Loucy (cell line): ENCODE measurements around the gene VARS1.

Experiments used
- H2AFZ ChIP-seq: fragments of 200-600 bp; sonication (generic); 2 replicates; pipeline ENCODE4 v1.6.0; 2016; ENCODE audit warnings: antibody characterized with exemption, mild to moderate bottlenecking, low read length, moderate library complexity
- H3F3A ChIP-seq: fragments of 200-600 bp; 2 replicates; pipeline ENCODE4 v1.6.0; 2016; ENCODE audit warnings: antibody characterized with exemption, low read depth, mild to moderate bottlenecking
- H3K27me3 ChIP-seq: fragments of 200-600 bp; sonication (generic); 2 replicates; pipeline ENCODE4 v1.6.1; 2014; ENCODE audit warnings: low read length, mild to moderate bottlenecking; ENCODE audit not compliant: insufficient read depth, poor library complexity, severe bottlenecking
- H3K36me3 ChIP-seq: fragments of 200-600 bp; sonication (generic); 2 replicates; pipeline ENCODE4 v1.6.1; 2016; ENCODE audit warnings: low read length; ENCODE audit not compliant: insufficient read depth
- H3K4me1 ChIP-seq: fragments of 200-600 bp; sonication (generic); 2 replicates; pipeline ENCODE4 v1.5.1; 2014; ENCODE audit warnings: low read length, mild to moderate bottlenecking; ENCODE audit not compliant: insufficient read depth, poor library complexity, severe bottlenecking
- H3K4me2 ChIP-seq: fragments of 200-600 bp; sonication (generic); 2 replicates; pipeline ENCODE4 v1.6.0; 2014; ENCODE audit warnings: antibody characterized with exemption, low read length, low read depth, mild to moderate bottlenecking; ENCODE audit not compliant: poor library complexity, severe bottlenecking
- H3K4me3 ChIP-seq: fragments of 200-600 bp; sonication (generic); 2 replicates; pipeline ENCODE4 v1.5.1; 2014; ENCODE audit warnings: low read length, mild to moderate bottlenecking, mixed read lengths; ENCODE audit not compliant: poor library complexity, severe bottlenecking
- H3K79me2 ChIP-seq: fragments of 200-600 bp; sonication (generic); 2 replicates; pipeline ENCODE4 v1.6.1; 2014; ENCODE audit warnings: low read length; ENCODE audit not compliant: insufficient read depth
- H3K9ac ChIP-seq: fragments of 200-600 bp; sonication (generic); 2 replicates; pipeline ENCODE4 v1.6.0; 2014; ENCODE audit warnings: mild to moderate bottlenecking, low read depth, low read length, moderate library complexity; ENCODE audit not compliant: poor library complexity, severe bottlenecking
- H3K9me2 ChIP-seq: fragments of 200-600 bp; sonication (generic); replicated peaks from 2 replicates; pipeline ENCODE4 v1.6.1; 2016; ENCODE audit warnings: low read depth, low read length, mixed read lengths
- H3K9me3 ChIP-seq: fragments of 200-600 bp; sonication (generic); 2 replicates; pipeline ENCODE4 v1.6.1; 2014; ENCODE audit warnings: mild to moderate bottlenecking, antibody characterized with exemption, low read length, low read depth; ENCODE audit not compliant: insufficient read depth
- H4K20me1 ChIP-seq: fragments of 200-600 bp; sonication (generic); 2 replicates; pipeline ENCODE4 v1.6.0; 2014; ENCODE audit warnings: antibody characterized with exemption, low read length, mild to moderate bottlenecking; ENCODE audit not compliant: insufficient read depth, poor library complexity, severe bottlenecking
- EZH2phosphoT487 ChIP-seq: fragments of 200-600 bp; IDR thresholded peaks from 2 replicates; pipeline ENCODE4 v1.6.1; 2018; ENCODE audit warnings: antibody characterized with exemption, mild to moderate bottlenecking, moderate library complexity, borderline replicate concordance
- TF ChIP-seq, protein P1 (sequence below): fragments of 200-600 bp; sonication (generic); conservative IDR thresholded peaks from 2 replicates; pipeline ENCODE4 v1.5.1; 2014; ENCODE audit warnings: mild to moderate bottlenecking, antibody characterized with exemption, low read length

Gene VARS1

DNA sequence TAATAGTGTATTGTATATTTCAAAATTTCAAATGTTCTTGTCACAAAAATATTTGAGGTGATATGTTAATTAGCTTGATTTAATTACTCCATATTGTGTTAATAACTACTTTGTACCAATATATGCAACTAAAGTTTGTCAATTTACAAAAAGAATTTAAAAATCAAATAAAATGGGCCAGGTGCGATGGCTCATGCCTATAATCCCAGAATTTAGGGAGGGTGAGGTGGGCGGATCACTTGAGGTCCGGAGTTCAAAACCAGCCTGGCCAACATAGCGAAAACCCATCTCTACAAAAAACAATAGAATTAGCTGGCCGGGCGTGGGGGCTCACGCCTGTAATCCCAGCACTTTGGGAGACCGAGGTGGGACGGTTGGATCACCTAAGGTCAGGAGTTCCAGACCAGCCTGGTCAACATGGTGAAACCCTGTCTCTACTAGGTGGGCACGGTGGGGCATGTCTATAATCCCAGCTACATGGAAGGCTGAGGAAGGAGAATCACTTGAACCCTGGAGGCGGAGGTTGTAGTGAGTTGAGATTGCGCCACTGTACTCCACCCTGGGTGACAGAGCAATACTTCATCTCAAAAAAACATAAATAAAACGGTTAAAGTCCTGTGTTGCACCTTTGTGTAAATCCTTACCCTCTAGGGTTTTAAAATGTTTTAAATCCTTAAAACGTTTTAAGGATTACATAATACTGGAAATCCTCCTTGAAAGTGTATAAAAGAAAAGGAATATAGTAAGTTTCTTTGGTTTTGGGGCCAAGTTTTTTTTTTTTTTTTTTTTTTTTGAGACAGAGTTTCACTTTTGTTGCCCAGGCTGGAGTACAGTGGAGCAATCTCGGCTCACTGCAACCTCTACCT lies 36.0 kb upstream of the VARS1 start:
- H3K4me1 ChIP-seq, result peaks cover 15% of the 10 kb centered on the region
- no peak overlapping the region for H2AFZ ChIP-seq
- peaks cover 43% of the 10 kb centered on the region for H3K79me2 ChIP-seq
- H4K20me1 ChIP-seq, result peaks cover 15% of the 10 kb centered on the region
- H3K36me3 ChIP-seq, result no peaks in the 10 kb centered on the region; the same call in 1 of the 2 replicates
- H3K9me2 ChIP-seq, result no peaks in the 10 kb centered on the region
- H3K4me3 ChIP-seq, result peak overlapping the region; percentile 77
- peaks cover 7% of the 10 kb centered on the region for H3K27me3 ChIP-seq
- no peaks in the 10 kb centered on the region for H3K9me3 ChIP-seq
- H3K4me2 ChIP-seq, result peak overlapping the region; percentile 73
- TF ChIP-seq, protein P1, sequence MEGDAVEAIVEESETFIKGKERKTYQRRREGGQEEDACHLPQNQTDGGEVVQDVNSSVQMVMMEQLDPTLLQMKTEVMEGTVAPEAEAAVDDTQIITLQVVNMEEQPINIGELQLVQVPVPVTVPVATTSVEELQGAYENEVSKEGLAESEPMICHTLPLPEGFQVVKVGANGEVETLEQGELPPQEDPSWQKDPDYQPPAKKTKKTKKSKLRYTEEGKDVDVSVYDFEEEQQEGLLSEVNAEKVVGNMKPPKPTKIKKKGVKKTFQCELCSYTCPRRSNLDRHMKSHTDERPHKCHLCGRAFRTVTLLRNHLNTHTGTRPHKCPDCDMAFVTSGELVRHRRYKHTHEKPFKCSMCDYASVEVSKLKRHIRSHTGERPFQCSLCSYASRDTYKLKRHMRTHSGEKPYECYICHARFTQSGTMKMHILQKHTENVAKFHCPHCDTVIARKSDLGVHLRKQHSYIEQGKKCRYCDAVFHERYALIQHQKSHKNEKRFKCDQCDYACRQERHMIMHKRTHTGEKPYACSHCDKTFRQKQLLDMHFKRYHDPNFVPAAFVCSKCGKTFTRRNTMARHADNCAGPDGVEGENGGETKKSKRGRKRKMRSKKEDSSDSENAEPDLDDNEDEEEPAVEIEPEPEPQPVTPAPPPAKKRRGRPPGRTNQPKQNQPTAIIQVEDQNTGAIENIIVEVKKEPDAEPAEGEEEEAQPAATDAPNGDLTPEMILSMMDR, result no peak
- TF ChIP-seq EZH2phosphoT487, result no peak
- peaks cover 3% of the 10 kb centered on the region; the same call in 1 of the 2 replicates for H3F3A ChIP-seq
- peak overlapping the region; percentile 75 for H3K9ac ChIP-seq

DNA sequence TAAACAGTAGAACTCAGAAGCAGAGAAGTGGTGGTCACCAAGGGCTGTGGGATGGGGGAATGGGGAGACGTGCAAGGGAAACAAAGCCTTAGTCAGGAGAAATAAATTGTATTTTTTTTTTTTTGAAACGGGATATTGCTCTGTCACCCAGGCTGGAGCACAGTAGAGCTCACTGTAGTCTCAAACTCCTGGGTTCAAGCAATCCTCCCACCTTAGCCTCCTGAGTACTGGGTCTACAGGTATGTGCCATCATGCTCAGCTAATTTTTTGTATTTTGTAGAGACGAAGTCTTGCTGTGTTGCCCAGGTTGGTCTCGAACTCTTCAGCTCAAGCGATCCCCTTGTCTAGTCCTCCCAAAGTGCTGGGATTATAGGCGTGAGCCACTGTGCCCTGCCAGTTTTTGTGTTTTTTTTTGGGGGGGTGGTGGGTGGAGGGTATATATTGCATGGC lies 35.4 kb upstream of the VARS1 start:
- peak overlapping the region; percentile 77 for H3K4me3 ChIP-seq
- no peaks in the 10 kb centered on the region for H3K9me2 ChIP-seq
- peak overlapping the region; percentile 73 for H3K4me2 ChIP-seq
- H3F3A ChIP-seq, result peaks cover 3% of the 10 kb centered on the region; the same call in 1 of the 2 replicates
- H3K9me3 ChIP-seq, result no peaks in the 10 kb centered on the region
- H3K4me1 ChIP-seq, result peaks cover 8% of the 10 kb centered on the region
- peak overlapping the region; percentile 75 for H3K9ac ChIP-seq
- H3K79me2 ChIP-seq, result peaks cover 36% of the 10 kb centered on the region
- H3K27me3 ChIP-seq, result peaks cover 7% of the 10 kb centered on the region
- peak overlapping the region; percentile 36; the same call in 1 of the 2 replicates for H2AFZ ChIP-seq
- peaks cover 8% of the 10 kb centered on the region for H4K20me1 ChIP-seq
- H3K36me3 ChIP-seq, result no peaks in the 10 kb centered on the region; the same call in 1 of the 2 replicates
- TF ChIP-seq, protein P1, result no peak
- no peak for TF ChIP-seq EZH2phosphoT487

DNA sequence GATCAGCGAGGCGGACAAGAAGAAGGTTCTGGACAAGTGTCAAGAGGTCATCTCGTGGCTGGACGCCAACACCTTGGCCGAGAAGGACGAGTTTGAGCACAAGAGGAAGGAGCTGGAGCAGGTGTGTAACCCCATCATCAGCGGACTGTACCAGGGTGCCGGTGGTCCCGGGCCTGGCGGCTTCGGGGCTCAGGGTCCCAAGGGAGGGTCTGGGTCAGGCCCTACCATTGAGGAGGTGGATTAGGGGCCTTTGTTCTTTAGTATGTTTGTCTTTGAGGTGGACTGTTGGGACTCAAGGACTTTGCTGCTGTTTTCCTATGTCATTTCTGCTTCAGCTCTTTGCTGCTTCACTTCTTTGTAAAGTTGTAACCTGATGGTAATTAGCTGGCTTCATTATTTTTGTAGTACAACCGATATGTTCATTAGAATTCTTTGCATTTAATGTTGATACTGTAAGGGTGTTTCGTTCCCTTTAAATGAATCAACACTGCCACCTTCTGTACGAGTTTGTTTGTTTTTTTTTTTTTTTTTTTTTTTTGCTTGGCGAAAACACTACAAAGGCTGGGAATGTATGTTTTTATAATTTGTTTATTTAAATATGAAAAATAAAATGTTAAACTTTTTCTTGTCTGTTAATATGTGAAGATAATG lies 34.2 kb upstream of the VARS1 start:
- Histone ChIP-seq H3F3A (peaks cover 3% of the 10 kb centered on the region; the same call in 1 of the 2 replicates), H3K4me2 (peak overlapping the region; percentile 73)

More for the DNA sequence above, 34.2 kb upstream of the VARS1 start:
- Histone ChIP-seq H3K9me3 (no peaks in the 10 kb centered on the region), H3K36me3 (no peaks in the 10 kb centered on the region), H3K4me1 (peaks cover 7% of the 10 kb centered on the region), H3K4me3 (peak overlapping the region; percentile 77), H3K9ac (peak overlapping the region; percentile 75), H3K27me3 (no peaks in the 10 kb centered on the region), H2AFZ (peak overlapping the region; percentile 36), H3K9me2 (no peaks in the 10 kb centered on the region), H3K79me2 (peaks cover 24% of the 10 kb centered on the region), H4K20me1 (no peaks in the 10 kb centered on the region)
- TF ChIP-seq, protein P1, result peak; percentile 66
- no peak for TF ChIP-seq EZH2phosphoT487
